Activated T-helper 1 cell treated with anti-CD3 and anti-CD28 coated beads, Interleukin-12 subunit alpha, Interleukin-12 subunit beta, Interleukin-2, Interleukin-4 antibody, amounts not matched to agents 30 ng/mL and 10 ng/mL and 1 ng/mL, durations not matched to agents 14 hours and 24 hours and 36 hours (primary cell): Measurements from ENCODE around the gene PGA5. TPM values are rescaled to one million over a fixed set of nuclear protein-coding genes. Genes with fewer than 3 reads are reported as not detected.
A peak's percentile ranks its signal among the peaks of the same experiment; 100 is the strongest.

Experiments used
- DNase-seq: peaks from one replicate; pipeline ENCODE4 v3.0.0; 2021; ENCODE audit warnings: low spot score
- H3K27ac Mint-ChIP-seq: one replicate; pipeline ENCODE4 v1.8.0; 2021; ENCODE audit warnings: mild to moderate bottlenecking, mixed read lengths
- H3K27me3 Mint-ChIP-seq: one replicate; pipeline ENCODE4 v1.8.0; 2022; ENCODE audit warnings: mild to moderate bottlenecking, moderate library complexity, mixed read lengths; ENCODE audit not compliant: insufficient read depth
- H3K36me3 Mint-ChIP-seq: one replicate; pipeline ENCODE4 v1.8.0; 2021; ENCODE audit warnings: low read depth, mixed read lengths
- H3K4me1 Mint-ChIP-seq: one replicate; pipeline ENCODE4 v1.8.0; 2021; ENCODE audit warnings: low read depth, mixed read lengths
- H3K4me3 Mint-ChIP-seq: one replicate; pipeline ENCODE4 v1.8.0; 2021; ENCODE audit warnings: mild to moderate bottlenecking, moderate library complexity, mixed read lengths
- H3K9me3 Mint-ChIP-seq: one replicate; pipeline ENCODE4 v1.8.0; 2021; ENCODE audit warnings: mixed read lengths
- intact Hi-C: fragments of 100-400 bp; cut with micrococcal nuclease; formaldehyde crosslinking; loops from one replicate; pipeline ENCODE4 v1.15.1; 2024
- total RNA-seq: library from RNA; stranded (reverse); gene quantifications from 2 replicates; pipeline ENCODE4 v1.2.3, GENCODE V29; 2022

PGA5 gene
- total RNA-seq, 1 donor from 2014 or later: not detected

GRCh38 chr11:61264371-61264770, 23.4 kb downstream of the PGA5 start:
- H3K4me3 Mint-ChIP-seq: no peak overlapping the region
- peaks cover 2% of the 10 kb centered on the region for H3K27me3 Mint-ChIP-seq
- no peaks in the 10 kb centered on the region for H3K4me1 Mint-ChIP-seq
- intact Hi-C loops: no loop called here
- no peaks in the 10 kb centered on the region for H3K9me3 Mint-ChIP-seq
- no peak overlapping the region for H3K27ac Mint-ChIP-seq
- DNase-seq: no peak
- H3K36me3 Mint-ChIP-seq: no peaks in the 10 kb centered on the region

DNA sequence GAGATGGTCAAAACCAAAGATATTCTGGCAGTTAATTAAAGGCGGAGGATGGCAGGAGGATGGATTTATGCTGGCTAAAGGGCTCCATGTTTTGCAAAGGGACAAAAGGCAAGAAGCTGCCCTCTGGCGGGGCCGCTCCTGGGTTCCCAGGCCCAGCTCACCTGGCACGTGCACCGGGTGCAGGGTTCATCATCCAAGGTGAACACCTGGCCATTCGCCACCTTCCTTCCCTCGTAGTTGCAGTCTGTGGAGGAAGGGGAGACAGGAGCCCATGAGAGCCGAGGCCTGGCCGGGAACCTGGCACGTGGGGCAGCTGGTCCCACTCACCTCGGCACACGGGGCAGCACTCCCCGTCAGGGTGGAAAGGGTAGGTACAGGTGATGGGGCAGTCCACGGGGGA, 23.8 kb downstream of the PGA5 start:
- H3K4me1 Mint-ChIP-seq: no peaks in the 10 kb centered on the region
- H3K9me3 Mint-ChIP-seq: no peaks in the 10 kb centered on the region
- H3K27ac Mint-ChIP-seq: no peak overlapping the region
- no peak for DNase-seq
- H3K4me3 Mint-ChIP-seq: no peak overlapping the region
- H3K27me3 Mint-ChIP-seq: peaks cover 2% of the 10 kb centered on the region
- intact Hi-C loops: no loop called here
- no peaks in the 10 kb centered on the region for H3K36me3 Mint-ChIP-seq

DNA sequence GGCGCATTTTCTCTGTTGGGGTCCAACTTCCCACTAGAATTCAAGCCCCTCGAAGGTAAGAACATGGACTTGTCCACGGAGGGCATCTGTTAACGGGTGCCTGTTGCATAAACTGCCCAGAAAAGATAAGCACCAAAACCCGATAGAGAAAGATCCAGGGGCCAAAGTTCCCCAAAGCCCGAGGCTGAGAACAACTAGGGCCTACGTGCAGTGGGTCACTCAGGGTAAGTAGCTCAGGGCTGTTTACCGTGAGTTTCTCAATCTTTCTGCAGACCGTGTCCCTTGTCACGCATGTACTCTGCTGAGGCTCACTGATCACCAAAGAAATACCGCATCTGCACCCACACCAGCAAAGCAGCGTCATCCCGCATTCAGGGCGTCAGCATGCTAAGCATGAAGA, 24.4 kb downstream of the PGA5 start:
- no peaks in the 10 kb centered on the region for H3K36me3 Mint-ChIP-seq
- intact Hi-C loops: no loop called here

GRCh38 chr11:61266602-61267001, 25.6 kb downstream of the PGA5 start:
- intact Hi-C loops: no loop called here
- H3K4me1 Mint-ChIP-seq: peaks cover 8% of the 10 kb centered on the region
- no peak overlapping the region for H3K4me3 Mint-ChIP-seq
- no peaks in the 10 kb centered on the region for H3K36me3 Mint-ChIP-seq
- no peak overlapping the region for H3K27ac Mint-ChIP-seq
- H3K9me3 Mint-ChIP-seq: no peaks in the 10 kb centered on the region
- no peaks in the 10 kb centered on the region for H3K27me3 Mint-ChIP-seq
- DNase-seq: no peak

More for the DNA sequence above, 24.4 kb downstream of the PGA5 start:
- Mint-ChIP-seq H3K4me3 (no peak overlapping the region), H3K4me1 (peaks cover 3% of the 10 kb centered on the region), H3K9me3 (no peaks in the 10 kb centered on the region), H3K27me3 (peaks cover under 1% of the 10 kb centered on the region), H3K27ac (no peak overlapping the region)
- no peak for DNase-seq

DNA sequence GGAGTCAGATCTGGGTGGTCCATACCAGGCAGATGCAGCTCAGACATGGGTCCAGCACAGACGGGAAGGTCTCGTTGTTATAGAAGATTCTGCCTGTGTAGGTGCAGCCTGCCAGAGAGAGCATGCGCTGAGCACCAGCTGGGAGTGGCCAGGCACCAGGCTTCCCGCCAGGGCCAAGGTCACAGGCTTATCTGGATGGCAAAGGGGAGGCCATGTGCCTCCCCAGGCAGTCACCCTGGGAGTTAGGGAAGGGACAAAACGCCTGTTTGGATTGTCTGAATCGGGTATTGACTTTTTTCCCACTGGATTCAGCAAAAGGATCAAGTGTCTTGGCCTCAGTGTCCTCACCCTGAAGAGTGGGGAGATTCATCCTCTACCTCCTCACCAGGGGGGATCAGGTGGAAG, 26.5 kb downstream of the PGA5 start:
- no peak overlapping the region for H3K27ac Mint-ChIP-seq
- no peaks in the 10 kb centered on the region for H3K27me3 Mint-ChIP-seq
- no peaks in the 10 kb centered on the region for H3K9me3 Mint-ChIP-seq
- no peak for DNase-seq
- H3K4me1 Mint-ChIP-seq: peaks cover 8% of the 10 kb centered on the region
- H3K36me3 Mint-ChIP-seq: no peaks in the 10 kb centered on the region
- intact Hi-C loops: no loop called here
- no peak overlapping the region for H3K4me3 Mint-ChIP-seq

GRCh38 chr11:61268588-61269250, 27.7 kb downstream of the PGA5 start:
- intact Hi-C loops: no loop called here
- no peaks in the 10 kb centered on the region for H3K27me3 Mint-ChIP-seq
- no peak for DNase-seq
- no peak overlapping the region for H3K4me3 Mint-ChIP-seq
- H3K27ac Mint-ChIP-seq: no peak overlapping the region
- no peaks in the 10 kb centered on the region for H3K9me3 Mint-ChIP-seq
- peaks cover 8% of the 10 kb centered on the region for H3K4me1 Mint-ChIP-seq
- H3K36me3 Mint-ChIP-seq: no peaks in the 10 kb centered on the region

- peak overlapping the region; percentile 58 for H3K27ac Mint-ChIP-seq
- no peaks in the 10 kb centered on the region for H3K36me3 Mint-ChIP-seq
- no peaks in the 10 kb centered on the region for H3K27me3 Mint-ChIP-seq
- H3K4me3 Mint-ChIP-seq: peak overlapping the region; percentile 3
- peaks cover 8% of the 10 kb centered on the region for H3K4me1 Mint-ChIP-seq
- H3K9me3 Mint-ChIP-seq: no peaks in the 10 kb centered on the region
- intact Hi-C loops: loop anchor here (5.0 kb wide), 1 partner anchor 208 kb away; no protein-coding TSS in a partner anchor
- DNase-seq: peak; percentile 17
Measured at GRCh38 chr11:61270354-61271076, 29.5 kb downstream of the PGA5 start.

- no peaks in the 10 kb centered on the region for H3K36me3 Mint-ChIP-seq
Measured at GRCh38 chr11:61272731-61273130, 31.8 kb downstream of the PGA5 start.

DNA sequence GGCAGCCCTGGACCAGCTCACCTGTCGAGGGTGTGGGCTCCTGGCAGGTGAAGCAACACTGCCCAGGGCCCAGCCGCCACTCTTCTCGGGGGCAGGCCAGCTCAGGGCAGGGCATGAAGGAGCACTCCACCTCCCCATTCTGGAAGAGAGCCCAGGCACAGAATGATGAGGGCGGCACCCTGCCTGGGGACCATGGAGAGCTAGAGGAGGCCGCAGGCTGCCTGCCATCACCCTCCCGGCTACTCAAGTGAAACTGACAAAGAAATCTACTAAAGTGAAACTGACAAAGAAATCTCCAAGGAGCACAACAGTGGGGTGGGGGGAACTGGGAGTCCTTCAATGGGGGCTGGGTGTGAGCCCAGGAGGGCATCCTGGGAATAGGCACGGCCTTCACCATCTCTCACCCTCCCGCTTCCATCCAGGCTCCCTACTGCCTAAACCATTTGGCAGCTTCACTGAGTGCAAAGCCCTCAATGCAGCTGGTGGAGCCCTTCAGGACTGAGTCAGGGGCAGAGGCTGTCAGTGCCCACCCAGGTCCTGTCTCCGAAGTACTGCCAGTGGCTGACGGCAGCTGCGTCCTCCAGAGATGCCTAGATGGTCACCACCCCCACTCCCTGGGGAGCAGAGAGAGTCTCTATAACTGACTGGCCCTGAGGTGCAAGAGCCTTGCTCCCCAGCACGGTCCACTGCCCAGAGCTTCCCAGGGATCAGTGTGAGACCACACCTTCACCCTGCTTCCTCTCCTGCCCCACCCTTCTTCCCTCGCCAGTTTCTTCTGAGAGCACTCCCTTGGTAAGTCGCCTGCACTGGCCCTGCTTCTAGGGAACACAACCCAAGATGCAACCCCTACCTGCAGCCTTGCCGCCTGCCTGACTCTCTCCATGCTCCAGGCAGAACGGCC, 32.5 kb downstream of the PGA5 start:
- intact Hi-C loops: loop anchor here (5.0 kb wide), 1 partner anchor 211 kb away; no protein-coding TSS in a partner anchor

More at GRCh38 chr11:61272731-61273130, 31.8 kb downstream of the PGA5 start:
- intact Hi-C loops: loop anchor here (5.0 kb wide), 1 partner anchor 210 kb away; no protein-coding TSS in a partner anchor
- Mint-ChIP-seq H3K27ac (no peak overlapping the region), H3K4me1 (peaks cover 8% of the 10 kb centered on the region), H3K27me3 (no peaks in the 10 kb centered on the region), H3K4me3 (no peak overlapping the region), H3K9me3 (no peaks in the 10 kb centered on the region)
- DNase-seq: no peak

GRCh38 chr11:61274084-61274483, 33.1 kb downstream of the PGA5 start:
- no peak for DNase-seq
- no peaks in the 10 kb centered on the region for H3K27me3 Mint-ChIP-seq
- H3K4me3 Mint-ChIP-seq: no peak overlapping the region
- intact Hi-C loops: loop anchor here (5.0 kb wide), 1 partner anchor 212 kb away; no protein-coding TSS in a partner anchor
- no peaks in the 10 kb centered on the region for H3K36me3 Mint-ChIP-seq
- peaks cover 12% of the 10 kb centered on the region for H3K4me1 Mint-ChIP-seq
- H3K9me3 Mint-ChIP-seq: no peaks in the 10 kb centered on the region
- H3K27ac Mint-ChIP-seq: no peak overlapping the region

More for the DNA sequence above, 32.5 kb downstream of the PGA5 start:
- Mint-ChIP-seq H3K36me3 (no peaks in the 10 kb centered on the region), H3K4me3 (no peak overlapping the region), H3K27me3 (no peaks in the 10 kb centered on the region), H3K4me1 (peaks cover 12% of the 10 kb centered on the region), H3K9me3 (no peaks in the 10 kb centered on the region), H3K27ac (no peak overlapping the region)
- no peak for DNase-seq

DNA sequence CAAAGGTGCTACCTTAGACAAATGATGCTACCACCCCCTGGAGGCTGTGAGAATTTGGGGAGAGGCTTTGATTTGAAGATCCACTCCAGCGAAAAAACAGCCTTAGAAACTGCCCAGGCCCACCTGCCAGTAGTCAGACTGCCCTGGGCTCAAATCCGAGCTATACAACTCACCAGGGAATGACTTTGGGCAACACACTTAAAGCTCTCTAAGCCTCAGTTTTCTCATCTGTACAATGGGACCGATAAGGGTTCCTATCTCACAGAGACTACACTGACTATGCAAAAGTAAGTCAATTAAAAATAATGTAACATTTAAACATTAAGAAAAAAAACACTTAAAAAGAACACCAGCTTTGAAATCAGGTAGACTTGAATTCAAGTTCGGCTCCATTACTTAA, 34.2 kb downstream of the PGA5 start:
- peaks cover 1% of the 10 kb centered on the region for H3K27me3 Mint-ChIP-seq
- no peaks in the 10 kb centered on the region for H3K9me3 Mint-ChIP-seq
- H3K36me3 Mint-ChIP-seq: no peaks in the 10 kb centered on the region
- intact Hi-C loops: no loop called here
- H3K4me3 Mint-ChIP-seq: no peak overlapping the region
- peaks cover 11% of the 10 kb centered on the region for H3K4me1 Mint-ChIP-seq
- no peak overlapping the region for H3K27ac Mint-ChIP-seq
- DNase-seq: no peak

DNA sequence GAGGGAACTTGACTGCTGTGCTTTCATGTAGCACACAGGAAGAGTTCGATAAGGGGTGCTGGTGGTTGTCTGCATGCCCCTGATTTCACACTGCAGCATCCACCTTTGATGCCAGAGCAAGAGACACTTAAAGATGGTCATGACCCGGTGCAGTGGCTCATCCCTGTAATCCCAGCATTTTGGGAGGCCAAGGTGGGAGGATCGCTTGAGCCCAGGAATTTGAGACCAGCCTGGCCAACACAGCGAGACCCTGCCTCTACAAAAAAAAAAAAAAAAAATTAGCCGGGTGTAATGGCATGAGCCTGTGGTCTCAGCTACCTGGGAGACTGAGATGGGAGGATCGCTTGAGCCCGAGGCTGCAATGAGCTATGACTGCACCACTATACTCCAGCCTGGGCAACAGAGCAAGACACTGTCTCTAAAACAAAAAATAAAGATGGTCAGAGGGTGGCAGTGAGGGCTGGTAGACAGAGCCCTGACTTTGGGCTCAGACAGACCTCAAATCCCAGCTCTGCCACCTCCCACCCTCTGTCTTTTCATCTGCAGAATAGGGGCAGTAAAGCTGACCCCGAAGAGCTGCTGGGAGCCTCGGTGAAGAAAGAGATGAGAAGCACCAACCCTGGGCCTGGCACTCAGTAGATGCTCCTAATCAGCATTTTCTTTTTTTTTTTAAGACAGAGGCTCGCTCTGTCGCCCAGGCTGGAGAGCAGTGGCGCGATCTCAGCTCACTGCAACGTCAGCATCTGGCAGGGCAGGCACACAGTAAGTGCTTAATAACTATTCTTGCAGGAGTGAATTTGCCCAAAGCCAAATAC, 36.4 kb downstream of the PGA5 start:
- intact Hi-C loops: no loop called here
- Mint-ChIP-seq H3K9me3 (no peaks in the 10 kb centered on the region), H3K27ac (no peak overlapping the region), H3K36me3 (no peaks in the 10 kb centered on the region), H3K4me1 (peaks cover 4% of the 10 kb centered on the region), H3K27me3 (peaks cover 1% of the 10 kb centered on the region), H3K4me3 (no peak overlapping the region)
- no peak for DNase-seq
